H9 (cell line): Measurements from ENCODE around the gene ATG13. TPM values are rescaled to one million over a fixed set of nuclear protein-coding genes. Genes with fewer than 3 reads are reported as not detected.

Experiments
- DNase-seq: peaks from one replicate; pipeline ENCODE4 v3.0.0-alpha.2; 2017
- H2AFZ ChIP-seq: one replicate; pipeline ENCODE4 v1.6.1; 2013; ENCODE audit warnings: mild to moderate bottlenecking, low read length, control low read depth, moderate library complexity
- H2AK5ac ChIP-seq: 2 replicates; pipeline ENCODE4 v1.6.1; 2013; ENCODE audit warnings: low read length, control low read depth, mixed read lengths; ENCODE audit not compliant: insufficient read length
- H2BK120ac ChIP-seq: one replicate; pipeline ENCODE4 v1.6.1; 2013; ENCODE audit warnings: low read depth, mild to moderate bottlenecking, low read length, control low read depth, inconsistent platforms; ENCODE audit not compliant: poor library complexity, severe bottlenecking
- H2BK12ac ChIP-seq: 2 replicates; pipeline ENCODE4 v1.6.1; 2013; ENCODE audit warnings: low read length, control low read depth, mixed read lengths, low read depth; ENCODE audit not compliant: insufficient read length
- H2BK15ac ChIP-seq: 2 replicates; pipeline ENCODE4 v1.6.1; 2013; ENCODE audit warnings: low read depth, low read length, control low read depth
- H2BK20ac ChIP-seq: one replicate; pipeline ENCODE4 v1.6.1; 2013; ENCODE audit warnings: low read depth, mild to moderate bottlenecking, low read length, control low read depth, inconsistent platforms; ENCODE audit not compliant: poor library complexity, severe bottlenecking
- H2BK5ac ChIP-seq: 2 replicates; pipeline ENCODE4 v1.6.1; 2013; ENCODE audit warnings: low read length, control low read depth, mixed read lengths; ENCODE audit not compliant: insufficient read length
- H3K14ac ChIP-seq: 2 replicates; pipeline ENCODE4 v1.6.1; 2013; ENCODE audit warnings: low read length, control low read depth; ENCODE audit not compliant: insufficient read depth
- H3K18ac ChIP-seq: 2 replicates; pipeline ENCODE4 v1.6.1; 2013; ENCODE audit warnings: low read depth, mild to moderate bottlenecking, mixed read lengths, low read length, control low read depth; ENCODE audit not compliant: insufficient read length
- H3K23ac ChIP-seq: 2 replicates; pipeline ENCODE4 v1.6.1; 2013; ENCODE audit warnings: low read length, control low read depth, mixed read lengths, low read depth; ENCODE audit not compliant: insufficient read length
- H3K23me2 ChIP-seq: 2 replicates; pipeline ENCODE4 v1.6.1; 2013; ENCODE audit warnings: low read depth, mild to moderate bottlenecking, mixed read lengths, low read length, control low read depth; ENCODE audit not compliant: insufficient read length, poor library complexity, severe bottlenecking
- H3K27ac ChIP-seq: 2 replicates; pipeline ENCODE4 v1.5.1; 2013; ENCODE audit warnings: low read length, control low read depth, mixed read lengths, low read depth; ENCODE audit not compliant: insufficient read length
- H3K27me3 ChIP-seq: 2 replicates; pipeline ENCODE4 v1.6.1; 2013; ENCODE audit warnings: low read length, control low read depth, inconsistent platforms; ENCODE audit not compliant: insufficient read depth
- H3K4ac ChIP-seq: 2 replicates; pipeline ENCODE4 v1.6.1; 2013; ENCODE audit warnings: low read depth, mild to moderate bottlenecking, control low read depth, inconsistent platforms, low read length, moderate library complexity
- H3K4me1 ChIP-seq: 2 replicates; pipeline ENCODE4 v1.6.1; 2013; ENCODE audit warnings: low read length, control low read depth, inconsistent platforms; ENCODE audit not compliant: insufficient read depth
- H3K4me2 ChIP-seq: 2 replicates; pipeline ENCODE4 v1.6.1; 2013; ENCODE audit warnings: low read length, control low read depth, mixed read lengths; ENCODE audit not compliant: insufficient read length, insufficient read depth
- H3K56ac ChIP-seq: 2 replicates; pipeline ENCODE4 v1.6.1; 2013; ENCODE audit warnings: low read depth, mild to moderate bottlenecking, mixed read lengths, low read length, control low read depth; ENCODE audit not compliant: insufficient read length
- H3K79me1 ChIP-seq: 2 replicates; pipeline ENCODE4 v1.6.1; 2013; ENCODE audit warnings: low read depth, mild to moderate bottlenecking, moderate library complexity, low read length, control low read depth, inconsistent platforms; ENCODE audit not compliant: insufficient read depth, poor library complexity, severe bottlenecking
- H3K79me2 ChIP-seq: 2 replicates; pipeline ENCODE4 v1.6.1; 2013; ENCODE audit warnings: low read length, control low read depth, inconsistent platforms; ENCODE audit not compliant: insufficient read depth
- H3K9ac ChIP-seq: 2 replicates; pipeline ENCODE4 v1.6.1; 2013; ENCODE audit warnings: low read length, control low read depth, mixed read lengths; ENCODE audit not compliant: insufficient read length; ENCODE audit errors: extremely low read depth
- H3K9me3 ChIP-seq: one replicate; pipeline ENCODE4 v1.6.1; 2013; ENCODE audit warnings: low read depth, low read length, inconsistent platforms; ENCODE audit not compliant: control insufficient read depth
- H3T11ph ChIP-seq: one replicate; pipeline ENCODE4 v1.6.1; 2013; ENCODE audit warnings: mild to moderate bottlenecking, low read length, control low read depth, inconsistent platforms
- H4K20me1 ChIP-seq: one replicate; pipeline ENCODE4 v1.6.1; 2013; ENCODE audit not compliant: control insufficient read depth, insufficient read length, insufficient read depth
- H4K5ac ChIP-seq: 2 replicates; pipeline ENCODE4 v1.6.1; 2013; ENCODE audit warnings: low read depth, mild to moderate bottlenecking, mixed read lengths, low read length, control low read depth; ENCODE audit not compliant: insufficient read length
- H4K8ac ChIP-seq: replicated peaks from 2 replicates; pipeline ENCODE4 v1.6.1; 2013; ENCODE audit warnings: low read length, control low read depth, mixed read lengths, low read depth; ENCODE audit not compliant: insufficient read length
- H4K91ac ChIP-seq: 2 replicates; pipeline ENCODE4 v1.6.1; 2013; ENCODE audit warnings: low read depth, mild to moderate bottlenecking, moderate library complexity, mixed read lengths, low read length, control low read depth; ENCODE audit not compliant: insufficient read length
- H3K27ac Mint-ChIP-seq, 3 experiments: 2 replicates in 2 of 3; 3 replicates in 1 of 3; pipeline ENCODE4 v1.8.0; 2020 to 2021; ENCODE audit warnings: mixed read lengths in 3 of 3, mild to moderate bottlenecking in 1 of 3, moderate library complexity in 1 of 3
- H3K27me3 Mint-ChIP-seq: 2 replicates; pipeline ENCODE4 v1.8.0; 2021; ENCODE audit warnings: low read depth, mild to moderate bottlenecking, moderate library complexity, mixed read lengths
- H3K36me3 Mint-ChIP-seq, 3 experiments: 2 replicates in 2 of 3; 3 replicates in 1 of 3; pipeline ENCODE4 v1.8.0; 2020 to 2021; ENCODE audit warnings: low read depth in 3 of 3, mixed read lengths in 3 of 3; ENCODE audit not compliant: insufficient read depth in 1 of 3
- H3K4me1 Mint-ChIP-seq, 2 experiments: 2 replicates each; pipeline ENCODE4 v1.8.0; 2020; ENCODE audit warnings: mixed read lengths in 2 of 2
- H3K4me3 Mint-ChIP-seq, 2 experiments: 2 replicates in 1 of 2; 3 replicates in 1 of 2; pipeline ENCODE4 v1.8.0; 2020 to 2021; ENCODE audit warnings: mild to moderate bottlenecking in 2 of 2, mixed read lengths in 2 of 2, moderate library complexity in 1 of 2
- H3K9me3 Mint-ChIP-seq, 2 experiments: 2 replicates in 1 of 2; 3 replicates in 1 of 2; pipeline ENCODE4 v1.8.0; 2020; ENCODE audit warnings: mild to moderate bottlenecking in 2 of 2, mixed read lengths in 2 of 2, moderate library complexity in 1 of 2
- WGBS: extraction: QIAGEN DNeasy Blood & Tissue Kit; methylation state at CpG from one replicate; pipeline ENCODE4 v1.1.7; 2013; ENCODE audit warnings: missing lambda C conversion rate, low lambda C conversion rate, mixed read lengths; ENCODE audit not compliant: insufficient read length; ENCODE audit errors: extremely low coverage; 5-methylcytosine and 5-hydroxymethylcytosine counted together
- total RNA-seq: library from RNA; stranded (reverse); gene quantifications from 2 replicates; pipeline ENCODE4 v1.2.1, GENCODE V29; 2021
- TF ChIP-seq, protein P1 (sequence below): fragments of 200-600 bp; sonication (generic); conservative IDR thresholded peaks from 3 replicates; pipeline ENCODE4 v1.8.0; 2021; ENCODE audit warnings: antibody characterized with exemption, mild to moderate bottlenecking

Gene ATG13
- total RNA-seq, 1 experiment from 2014 or later: 79.1 TPM

DNA sequence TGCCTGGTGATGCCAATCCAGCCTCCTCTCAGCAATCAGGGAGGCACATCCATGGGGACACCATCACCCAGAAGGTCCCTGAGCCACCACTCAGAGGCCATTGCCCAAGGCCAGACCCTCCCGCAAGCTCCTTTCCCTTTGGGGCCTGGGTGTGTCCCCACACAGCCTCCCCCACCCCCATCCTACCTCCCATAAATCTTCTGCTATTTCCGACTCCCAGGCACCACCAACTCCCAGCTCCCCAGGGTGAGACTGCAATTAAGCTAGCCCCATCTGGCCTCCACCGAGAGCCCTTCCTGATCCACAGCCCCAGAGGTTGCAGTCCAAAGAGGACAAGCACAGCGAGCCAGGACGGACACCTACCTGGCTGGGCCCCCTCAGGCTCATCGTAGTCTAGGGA is 76.7 kb downstream of the ATG13 start:
- Histone ChIP-seq H4K20me1 (no peaks in the 10 kb centered on the region), H3K4me1 (no peaks in the 10 kb centered on the region), H2BK20ac (no peak overlapping the region), H2BK15ac (no peak overlapping the region), H4K5ac (no peak overlapping the region), H3K9me3 (no peaks in the 10 kb centered on the region), H2AK5ac (no peak overlapping the region), H3K4me2 (no peak overlapping the region), H2AFZ (no peak overlapping the region), H3K79me1 (no peaks in the 10 kb centered on the region), H3K23ac (no peak overlapping the region), H3K14ac (no peak overlapping the region), H3K4ac (no peak overlapping the region), H2BK12ac (no peak overlapping the region), H3K18ac (no peak overlapping the region), H3K27me3 (no peaks in the 10 kb centered on the region; the same call in 1 of the 2 replicates), H3K27ac (no peak overlapping the region), H2BK5ac (no peak overlapping the region), H4K91ac (no peak overlapping the region), H3K23me2 (no peaks in the 10 kb centered on the region), H4K8ac (no peak overlapping the region), H3K9ac (no peak overlapping the region), H2BK120ac (no peak overlapping the region), H3K79me2 (no peaks in the 10 kb centered on the region), H3K56ac (no peak overlapping the region), H3T11ph (no peak overlapping the region)
- no peak overlapping the region; a peak in 1 of 7 replicates for H3K27ac Mint-ChIP-seq
- DNase-seq: no peak
- peaks cover 9 to 10% of the 10 kb centered on the region in 2 experiments; a peak in 3 of 4 replicates for H3K4me1 Mint-ChIP-seq
- no peaks in the 10 kb centered on the region for H3K27me3 Mint-ChIP-seq
- H3K4me3 Mint-ChIP-seq: no peak overlapping the region
- H3K9me3 Mint-ChIP-seq: no peaks in the 10 kb centered on the region
- peaks cover 2 to 13% (median 13%) of the 10 kb centered on the region in 3 experiments; a peak in 6 of 7 replicates for H3K36me3 Mint-ChIP-seq
- TF ChIP-seq, protein P1, sequence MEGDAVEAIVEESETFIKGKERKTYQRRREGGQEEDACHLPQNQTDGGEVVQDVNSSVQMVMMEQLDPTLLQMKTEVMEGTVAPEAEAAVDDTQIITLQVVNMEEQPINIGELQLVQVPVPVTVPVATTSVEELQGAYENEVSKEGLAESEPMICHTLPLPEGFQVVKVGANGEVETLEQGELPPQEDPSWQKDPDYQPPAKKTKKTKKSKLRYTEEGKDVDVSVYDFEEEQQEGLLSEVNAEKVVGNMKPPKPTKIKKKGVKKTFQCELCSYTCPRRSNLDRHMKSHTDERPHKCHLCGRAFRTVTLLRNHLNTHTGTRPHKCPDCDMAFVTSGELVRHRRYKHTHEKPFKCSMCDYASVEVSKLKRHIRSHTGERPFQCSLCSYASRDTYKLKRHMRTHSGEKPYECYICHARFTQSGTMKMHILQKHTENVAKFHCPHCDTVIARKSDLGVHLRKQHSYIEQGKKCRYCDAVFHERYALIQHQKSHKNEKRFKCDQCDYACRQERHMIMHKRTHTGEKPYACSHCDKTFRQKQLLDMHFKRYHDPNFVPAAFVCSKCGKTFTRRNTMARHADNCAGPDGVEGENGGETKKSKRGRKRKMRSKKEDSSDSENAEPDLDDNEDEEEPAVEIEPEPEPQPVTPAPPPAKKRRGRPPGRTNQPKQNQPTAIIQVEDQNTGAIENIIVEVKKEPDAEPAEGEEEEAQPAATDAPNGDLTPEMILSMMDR: no peak
- no CpG with 5 or more reads among the region's 6 CpGs for WGBS
